IPS-15b (cell line): ENCODE measurements around the gene CEP295NL.

Experiments used
- H3K27me3 ChIP-seq: one replicate; pipeline ENCODE4 v1.6.1; 2013; ENCODE audit warnings: low read length; ENCODE audit not compliant: control insufficient read depth, insufficient read depth
- H3K36me3 ChIP-seq: one replicate; pipeline ENCODE4 v1.6.1; 2013; ENCODE audit warnings: low read length; ENCODE audit not compliant: control insufficient read depth, insufficient read depth
- H3K4me1 ChIP-seq: one replicate; pipeline ENCODE4 v1.6.1; 2013; ENCODE audit warnings: mild to moderate bottlenecking, low read length; ENCODE audit not compliant: control insufficient read depth, insufficient read depth
- H3K4me3 ChIP-seq: one replicate; pipeline ENCODE4 v1.5.1; 2013; ENCODE audit warnings: low read depth, low read length
- H3K9ac ChIP-seq: one replicate; pipeline ENCODE4 v1.6.1; 2013; ENCODE audit warnings: low read depth, mild to moderate bottlenecking, low read length
- H3K9me3 ChIP-seq: one replicate; pipeline ENCODE4 v1.6.1; 2013; ENCODE audit warnings: mild to moderate bottlenecking, low read length; ENCODE audit not compliant: control insufficient read depth, insufficient read depth

The CEP295NL gene

DNA sequence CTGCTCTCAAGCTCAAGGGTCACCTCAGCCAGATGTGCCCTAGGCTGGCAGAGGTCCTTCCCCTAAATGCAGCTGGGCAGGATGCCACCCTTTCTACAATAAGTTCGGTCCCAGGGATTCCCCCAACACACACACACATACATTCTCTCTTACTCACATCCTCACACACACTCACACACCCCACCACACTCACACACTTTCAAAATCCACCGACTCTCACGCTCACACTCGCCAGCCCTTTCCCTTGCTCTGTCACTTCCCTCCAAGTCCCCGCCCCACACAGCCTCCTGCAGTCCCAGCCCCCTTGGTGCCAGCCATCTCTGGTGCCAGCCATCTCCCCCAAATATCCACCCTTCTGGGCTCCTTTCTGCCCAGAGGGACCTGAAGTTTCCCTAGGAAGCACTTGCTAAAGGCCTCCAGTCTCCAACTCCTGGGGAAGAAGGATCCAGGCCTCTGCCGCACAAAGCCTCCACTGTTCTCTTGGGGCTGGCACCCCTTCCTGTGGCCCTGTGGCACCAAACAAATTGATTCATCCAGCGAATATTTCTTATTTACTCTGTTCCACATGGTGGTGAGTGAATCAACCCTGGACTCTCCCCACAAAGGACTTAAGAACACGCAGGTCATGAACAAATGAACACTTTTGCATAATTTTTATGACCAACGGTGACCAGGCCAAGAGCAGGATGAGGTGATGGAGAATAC lies 58.5 kb downstream of the CEP295NL start:
- no peaks in the 10 kb centered on the region for H3K27me3 ChIP-seq
- H3K4me3 ChIP-seq = no peak overlapping the region
- H3K9me3 ChIP-seq = no peaks in the 10 kb centered on the region
- H3K4me1 ChIP-seq = peaks cover 2% of the 10 kb centered on the region
- H3K9ac ChIP-seq = no peak overlapping the region
- H3K36me3 ChIP-seq = no peaks in the 10 kb centered on the region

DNA sequence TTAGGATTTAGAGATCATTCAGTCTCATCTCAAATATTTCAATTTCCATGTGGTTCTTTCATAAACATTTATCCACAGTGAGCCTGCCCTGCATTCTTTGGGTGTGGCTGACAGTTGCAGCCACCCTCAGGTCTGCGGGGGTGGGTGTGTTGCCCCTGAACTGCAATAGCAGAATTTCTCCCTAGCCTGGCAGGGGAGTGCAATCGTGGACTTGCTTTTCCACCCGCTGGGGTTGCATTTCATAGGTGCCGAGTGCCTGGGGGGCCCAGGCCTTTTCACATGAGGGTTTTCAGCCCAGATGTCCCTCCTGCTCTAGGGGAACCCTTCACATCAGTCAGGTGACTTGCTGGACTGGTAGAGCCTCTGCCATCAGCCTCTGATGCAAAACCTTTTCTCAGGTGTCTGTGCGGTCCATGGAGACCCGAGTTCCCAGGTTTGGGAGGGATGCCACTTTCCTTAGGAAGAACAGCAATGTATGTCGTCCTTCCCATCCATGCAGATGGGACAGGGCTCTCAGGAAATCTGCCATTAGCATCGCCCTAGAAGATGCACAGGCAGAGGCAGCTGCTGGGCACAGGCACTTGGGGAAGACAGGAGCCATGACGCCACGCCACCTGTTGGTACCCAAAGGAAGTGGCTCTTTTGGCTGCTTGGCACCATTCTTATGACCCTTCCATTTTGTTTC lies 60.0 kb downstream of the CEP295NL start:
- Histone ChIP-seq H3K9ac (no peak overlapping the region), H3K4me3 (no peak overlapping the region), H3K36me3 (no peaks in the 10 kb centered on the region), H3K4me1 (peaks cover 2% of the 10 kb centered on the region), H3K27me3 (no peaks in the 10 kb centered on the region), H3K9me3 (no peaks in the 10 kb centered on the region)

DNA sequence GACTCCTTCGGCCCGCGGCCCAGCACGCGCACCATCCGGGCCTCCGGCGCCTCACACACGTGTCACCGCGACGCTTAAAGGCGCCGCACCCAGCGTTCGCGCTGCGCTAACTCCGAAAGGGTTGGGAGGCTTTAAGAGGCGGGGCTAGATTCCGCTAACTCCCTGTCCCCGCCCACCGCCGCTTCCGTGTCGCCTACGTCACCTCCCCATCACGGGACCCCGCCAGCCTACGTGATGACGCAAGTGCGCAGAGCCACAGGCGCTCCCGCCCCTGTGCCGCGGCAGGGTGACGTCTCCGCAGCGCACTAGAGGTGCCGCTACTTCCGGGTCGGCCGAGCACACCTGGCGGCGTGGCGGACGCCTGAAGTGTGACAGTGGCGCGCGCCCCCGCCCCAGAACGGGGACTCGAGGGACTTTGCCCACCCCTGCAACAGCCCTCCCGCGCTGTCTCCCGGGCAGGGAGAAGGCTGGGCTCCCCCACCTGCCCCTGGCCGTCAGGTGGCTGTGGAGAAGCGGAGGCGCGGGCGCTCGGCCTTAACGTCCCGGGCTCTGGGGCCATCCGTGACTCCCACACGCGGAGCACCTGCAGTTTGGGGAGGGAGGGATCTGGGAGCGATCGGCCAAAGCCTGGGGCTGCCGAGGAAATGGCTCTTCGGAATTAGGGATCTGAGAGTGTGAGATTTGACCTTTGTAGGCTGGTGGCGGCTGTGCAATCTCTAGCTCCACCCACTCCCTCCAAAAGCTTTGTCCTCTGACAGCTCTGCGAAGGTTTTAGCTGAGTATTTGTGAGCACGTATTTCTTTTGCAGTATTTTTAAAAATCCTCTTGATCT lies 62.0 kb downstream of the CEP295NL start, which contains the start of gene USP36:
USP36 (minus strand) TSS at position 35 of the 832 bp plus-strand sequence. CDS start 4,451 bp downstream, outside the sequence.
- Histone ChIP-seq H3K36me3 (peaks cover 18% of the 10 kb centered on the region), H3K9me3 (no peaks in the 10 kb centered on the region), H3K4me3 (peak within 1 kb of the TSS; percentile 96), H3K9ac (peak within 1 kb of the TSS; percentile 88), H3K27me3 (no peaks in the 10 kb centered on the region), H3K4me1 (peaks cover 2% of the 10 kb centered on the region)
